HepG2 (cell line): ENCODE results near the gene GSK3B. TPM values are rescaled to one million over a fixed set of nuclear protein-coding genes. Genes with fewer than 3 reads are reported as not detected.

Experiments
- ARHGAP35 ChIP-seq: sonication (generic); formaldehyde crosslinking; IDR thresholded peaks from 2 replicates; pipeline ENCODE4 v1.9.0; 2022; ENCODE audit warnings: mild to moderate bottlenecking, inconsistent platforms, moderate library complexity, missing genetic modification reagents, borderline replicate concordance
- CBX5 ChIP-seq: sonication (generic); formaldehyde crosslinking; IDR thresholded peaks from 2 replicates; pipeline ENCODE4 v1.4.0; 2020; ENCODE audit warnings: missing genetic modification reagents, borderline replicate concordance
- CREB1 ChIP-seq, 2 experiments: fragments of 450-650 bp in 1 of 2; IDR thresholded peaks; 2 replicates each; pipeline ENCODE4 v1.6.1; 2016 to 2017; ENCODE audit warnings: control low read depth in 1 of 2, mild to moderate bottlenecking in 1 of 2, missing compliant biosample characterization in 1 of 2, missing genetic modification characterization in 1 of 2
- FOSL2 ChIP-seq: sonication (generic); formaldehyde crosslinking; IDR thresholded peaks from 2 replicates; pipeline ENCODE4 v1.4.0; 2020; ENCODE audit warnings: missing genetic modification reagents
- HMG20B ChIP-seq: conservative IDR thresholded peaks from 2 replicates; pipeline ENCODE4 v1.6.1; 2016; ENCODE audit warnings: missing genetic modification reagents, missing compliant biosample characterization
- HOXA7 ChIP-seq: sonication (generic); formaldehyde crosslinking; IDR thresholded peaks from 2 replicates; pipeline ENCODE4 v1.8.1; 2022; ENCODE audit warnings: mild to moderate bottlenecking, missing genetic modification reagents, moderate library complexity
- IRF2 ChIP-seq: IDR thresholded peaks from 2 replicates; pipeline ENCODE4 v1.6.1; 2018; ENCODE audit warnings: missing genetic modification reagents, missing compliant biosample characterization
- NFRKB ChIP-seq: fragments of 450-650 bp; IDR thresholded peaks from 2 replicates; pipeline ENCODE4 v1.6.1; 2017
- RBM22 ChIP-seq: fragments of 200-400 bp; formaldehyde crosslinking; optimal IDR thresholded peaks from 2 replicates; pipeline ENCODE3; 2017; ENCODE audit warnings: mild to moderate bottlenecking, low read length, moderate library complexity
- RFXAP ChIP-seq: sonication (generic); formaldehyde crosslinking; IDR thresholded peaks from 2 replicates; pipeline ENCODE4 v1.4.0; 2020; ENCODE audit warnings: missing genetic modification reagents, borderline replicate concordance
- SRF ChIP-seq: IDR thresholded peaks from 2 replicates; pipeline ENCODE4 v1.6.1; 2011; ENCODE audit warnings: mild to moderate bottlenecking, low read depth, low read length, moderate library complexity
- TRIM24 ChIP-seq: sonication (generic); formaldehyde crosslinking; IDR thresholded peaks from 2 replicates; pipeline ENCODE4 v1.8.0; 2022; ENCODE audit warnings: mild to moderate bottlenecking, missing genetic modification reagents
- ZFP36L1 ChIP-seq: sonication (generic); formaldehyde crosslinking; IDR thresholded peaks from 2 replicates; pipeline ENCODE4 v1.8.0; 2022; ENCODE audit warnings: mild to moderate bottlenecking, missing genetic modification reagents, moderate library complexity
- ZNF138 ChIP-seq: sonication (generic); formaldehyde crosslinking; IDR thresholded peaks from 2 replicates; pipeline ENCODE4 v1.5.0; 2020; ENCODE audit warnings: mild to moderate bottlenecking, low read depth, missing genetic modification reagents
- ZNF253 ChIP-seq: sonication (generic); formaldehyde crosslinking; IDR thresholded peaks from 2 replicates; pipeline ENCODE4 v1.8.0; 2022; ENCODE audit warnings: mild to moderate bottlenecking, missing genetic modification reagents, borderline replicate concordance
- ZNF670 ChIP-seq: sonication (generic); formaldehyde crosslinking; IDR thresholded peaks from 2 replicates; pipeline ENCODE4 v1.8.0; 2022; ENCODE audit warnings: mild to moderate bottlenecking, missing genetic modification reagents, borderline replicate concordance
- ZNF7 ChIP-seq: IDR thresholded peaks from 2 replicates; pipeline ENCODE4 v1.6.1; 2016; ENCODE audit warnings: missing biosample characterization, missing genetic modification reagents
- ZNF766 ChIP-seq: sonication (generic); formaldehyde crosslinking; IDR thresholded peaks from 2 replicates; pipeline ENCODE4 v1.5.0; 2020; ENCODE audit warnings: missing genetic modification reagents, borderline replicate concordance
- ZSCAN20 ChIP-seq: sonication (generic); formaldehyde crosslinking; IDR thresholded peaks from 2 replicates; pipeline ENCODE4 v1.4.0; 2020; ENCODE audit warnings: missing genetic modification reagents, mild to moderate bottlenecking, borderline replicate concordance
- polyA plus RNA-seq, 8 experiments: library from polyadenylated mRNA; depleted of rRNA in 3 of 8; stranded (reverse) in 7 of 8; unstranded in 1 of 8; fragments of >200 nt; fragmentation: Illumina TruSeq in 4 of 8; extraction: Trizol in 4 of 8; gene quantifications; 2 replicates each; pipeline versions ENCODE4 v1.2.1 to v1.2.3, GENCODE V29; 2011 to 2016; ENCODE audit warnings: low read depth in 4 of 8, missing spikeins in 1 of 8, mixed read lengths in 1 of 8; ENCODE audit not compliant: insufficient read depth in 1 of 8
- total RNA-seq, 5 experiments: library from RNA; depleted of rRNA; stranded (reverse); fragments of >200 nt; fragmentation: Illumina TruSeq; extraction: Trizol; gene quantifications; 2 replicates each; pipeline ENCODE4 v1.2.3, GENCODE V29; 2016; ENCODE audit warnings: low read depth in 1 of 5
- TF ChIP-seq, protein P1 (sequence below): fragments of 450-650 bp; IDR thresholded peaks from 2 replicates; pipeline ENCODE4 v1.6.1; 2016
- TF ChIP-seq, protein P2 (sequence below): sonication (generic); formaldehyde crosslinking; IDR thresholded peaks from 2 replicates; pipeline ENCODE4 v1.9.0; 2021; ENCODE audit warnings: missing genetic modification reagents, mild to moderate bottlenecking, borderline replicate concordance
- TF ChIP-seq, protein P3 (sequence below): fragments of 450-650 bp; IDR thresholded peaks from 2 replicates; pipeline ENCODE4 v1.6.1; 2017
- TF ChIP-seq, protein P4 (sequence below), 2 experiments: sonication (generic) in 1 of 2; formaldehyde crosslinking in 1 of 2; IDR thresholded peaks; 2 replicates each; pipeline versions ENCODE4 v1.4.0 to v1.6.1; 2018 to 2020; ENCODE audit warnings: missing genetic modification reagents in 2 of 2, borderline replicate concordance in 1 of 2, low read depth in 1 of 2, mild to moderate bottlenecking in 1 of 2, missing biosample characterization in 1 of 2
- TF ChIP-seq, protein P5 (sequence below): sonication (generic); formaldehyde crosslinking; IDR thresholded peaks from 2 replicates; pipeline ENCODE4 v1.4.0; 2020; ENCODE audit warnings: missing genetic modification reagents

Gene GSK3B
- total and polyA plus RNA-seq, 2 of the 13 experiments (the other 11 are each of a cell fraction or from before 2014, with no cell fraction given): 22.3 to 30.1 TPM

DNA sequence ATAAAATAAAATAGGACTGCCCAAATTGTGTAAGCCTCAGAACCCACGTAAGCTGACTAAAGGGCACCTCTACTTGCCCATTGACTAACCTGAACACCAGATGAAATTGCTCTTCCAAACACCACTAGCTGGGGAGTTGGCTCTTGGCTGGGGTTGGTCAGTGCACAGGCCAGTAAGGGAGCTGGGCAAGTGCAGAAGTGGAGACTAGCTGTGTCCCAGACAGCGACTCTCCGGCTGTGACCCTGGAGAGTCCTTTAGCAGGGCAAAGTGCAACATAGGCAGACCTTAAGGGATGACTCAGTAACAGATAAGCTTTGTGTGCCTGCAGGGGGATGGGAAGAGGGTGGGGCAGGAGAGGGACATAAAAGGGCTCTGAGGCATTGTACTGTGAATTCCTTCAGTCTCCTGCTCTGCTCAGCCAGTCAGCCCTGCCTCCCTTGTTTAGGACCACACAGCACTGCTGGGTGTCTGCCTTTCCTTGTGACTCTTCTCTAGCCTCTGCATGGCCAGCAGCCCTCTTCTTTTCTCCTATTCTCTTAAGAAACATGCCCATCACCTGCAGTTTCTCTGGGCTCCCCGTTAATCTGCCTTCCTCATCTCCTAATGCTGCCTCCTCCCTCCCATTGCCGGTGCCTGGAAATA lies 299.2 kb downstream of the GSK3B start (continued):
- peak; percentile 76; the same call in 1 of the 2 replicates for TF ChIP-seq ZNF766 (CRISPR knock-in tag)
- TF ChIP-seq CREB1 (IDR thresholded peaks at IDR 0.05): no peak
- 0 out of 2 replicates have a peak, but pooled peaks have one; percentile 24 for TF ChIP-seq CREB1 (CRISPR knock-in tag; IDR thresholded peaks at IDR 0.05)
- TF ChIP-seq CBX5 (CRISPR knock-in tag): peak; percentile 53; the same call in 1 of the 2 replicates
- peak; percentile 63; the same call in 1 of the 2 replicates for TF ChIP-seq SRF
- peak; percentile 99 for TF ChIP-seq FOSL2 (CRISPR knock-in tag)
- TF ChIP-seq, protein P1, sequence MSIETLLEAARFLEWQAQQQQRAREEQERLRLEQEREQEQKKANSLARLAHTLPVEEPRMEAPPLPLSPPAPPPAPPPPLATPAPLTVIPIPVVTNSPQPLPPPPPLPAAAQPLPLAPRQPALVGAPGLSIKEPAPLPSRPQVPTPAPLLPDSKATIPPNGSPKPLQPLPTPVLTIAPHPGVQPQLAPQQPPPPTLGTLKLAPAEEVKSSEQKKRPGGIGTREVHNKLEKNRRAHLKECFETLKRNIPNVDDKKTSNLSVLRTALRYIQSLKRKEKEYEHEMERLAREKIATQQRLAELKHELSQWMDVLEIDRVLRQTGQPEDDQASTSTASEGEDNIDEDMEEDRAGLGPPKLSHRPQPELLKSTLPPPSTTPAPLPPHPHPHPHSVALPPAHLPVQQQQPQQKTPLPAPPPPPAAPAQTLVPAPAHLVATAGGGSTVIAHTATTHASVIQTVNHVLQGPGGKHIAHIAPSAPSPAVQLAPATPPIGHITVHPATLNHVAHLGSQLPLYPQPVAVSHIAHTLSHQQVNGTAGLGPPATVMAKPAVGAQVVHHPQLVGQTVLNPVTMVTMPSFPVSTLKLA: no peak
- TF ChIP-seq ZNF7 (CRISPR knock-in tag): no peak
- TF ChIP-seq RBM22: no peak
- no peak for TF ChIP-seq ZNF253 (CRISPR knock-in tag)
- TF ChIP-seq ZFP36L1 (CRISPR knock-in tag): no peak
- TF ChIP-seq ARHGAP35 (CRISPR knock-in tag): no peak
- TF ChIP-seq ZNF138 (CRISPR knock-in tag): no peak
- TF ChIP-seq, protein P2, sequence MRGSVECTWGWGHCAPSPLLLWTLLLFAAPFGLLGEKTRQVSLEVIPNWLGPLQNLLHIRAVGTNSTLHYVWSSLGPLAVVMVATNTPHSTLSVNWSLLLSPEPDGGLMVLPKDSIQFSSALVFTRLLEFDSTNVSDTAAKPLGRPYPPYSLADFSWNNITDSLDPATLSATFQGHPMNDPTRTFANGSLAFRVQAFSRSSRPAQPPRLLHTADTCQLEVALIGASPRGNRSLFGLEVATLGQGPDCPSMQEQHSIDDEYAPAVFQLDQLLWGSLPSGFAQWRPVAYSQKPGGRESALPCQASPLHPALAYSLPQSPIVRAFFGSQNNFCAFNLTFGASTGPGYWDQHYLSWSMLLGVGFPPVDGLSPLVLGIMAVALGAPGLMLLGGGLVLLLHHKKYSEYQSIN (CRISPR knock-in tag): no peak
- TF ChIP-seq HOXA7 (CRISPR knock-in tag): no peak
- 0 out of 2 replicates have a peak, but pooled peaks have one; percentile 56 for TF ChIP-seq ZSCAN20
- no peak for TF ChIP-seq NFRKB
- 0 out of 2 replicates have a peak, but pooled peaks have one; percentile 56 for TF ChIP-seq HMG20B (CRISPR knock-in tag)
- TF ChIP-seq, protein P3, sequence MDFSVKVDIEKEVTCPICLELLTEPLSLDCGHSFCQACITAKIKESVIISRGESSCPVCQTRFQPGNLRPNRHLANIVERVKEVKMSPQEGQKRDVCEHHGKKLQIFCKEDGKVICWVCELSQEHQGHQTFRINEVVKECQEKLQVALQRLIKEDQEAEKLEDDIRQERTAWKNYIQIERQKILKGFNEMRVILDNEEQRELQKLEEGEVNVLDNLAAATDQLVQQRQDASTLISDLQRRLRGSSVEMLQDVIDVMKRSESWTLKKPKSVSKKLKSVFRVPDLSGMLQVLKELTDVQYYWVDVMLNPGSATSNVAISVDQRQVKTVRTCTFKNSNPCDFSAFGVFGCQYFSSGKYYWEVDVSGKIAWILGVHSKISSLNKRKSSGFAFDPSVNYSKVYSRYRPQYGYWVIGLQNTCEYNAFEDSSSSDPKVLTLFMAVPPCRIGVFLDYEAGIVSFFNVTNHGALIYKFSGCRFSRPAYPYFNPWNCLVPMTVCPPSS: no peak
- TF ChIP-seq RFXAP (CRISPR knock-in tag): peak; percentile 80; the same call in 1 of the 2 replicates
- TF ChIP-seq, protein P4, sequence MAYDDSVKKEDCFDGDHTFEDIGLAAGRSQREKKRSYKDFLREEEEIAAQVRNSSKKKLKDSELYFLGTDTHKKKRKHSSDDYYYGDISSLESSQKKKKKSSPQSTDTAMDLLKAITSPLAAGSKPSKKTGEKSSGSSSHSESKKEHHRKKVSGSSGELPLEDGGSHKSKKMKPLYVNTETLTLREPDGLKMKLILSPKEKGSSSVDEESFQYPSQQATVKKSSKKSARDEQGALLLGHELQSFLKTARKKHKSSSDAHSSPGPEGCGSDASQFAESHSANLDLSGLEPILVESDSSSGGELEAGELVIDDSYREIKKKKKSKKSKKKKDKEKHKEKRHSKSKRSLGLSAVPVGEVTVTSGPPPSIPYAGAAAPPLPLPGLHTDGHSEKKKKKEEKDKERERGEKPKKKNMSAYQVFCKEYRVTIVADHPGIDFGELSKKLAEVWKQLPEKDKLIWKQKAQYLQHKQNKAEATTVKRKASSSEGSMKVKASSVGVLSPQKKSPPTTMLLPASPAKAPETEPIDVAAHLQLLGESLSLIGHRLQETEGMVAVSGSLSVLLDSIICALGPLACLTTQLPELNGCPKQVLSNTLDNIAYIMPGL (CRISPR knock-in tag; IDR thresholded peaks at IDR 0.05; ENCODE audit: borderline replicate concordance in 1 of 2, low read depth in 1 of 2): 0 out of 4 replicates have a peak, but pooled peaks of 1 of the 2 experiments have one; percentile 13
- no peak for TF ChIP-seq TRIM24 (CRISPR knock-in tag)
- TF ChIP-seq, protein P5, sequence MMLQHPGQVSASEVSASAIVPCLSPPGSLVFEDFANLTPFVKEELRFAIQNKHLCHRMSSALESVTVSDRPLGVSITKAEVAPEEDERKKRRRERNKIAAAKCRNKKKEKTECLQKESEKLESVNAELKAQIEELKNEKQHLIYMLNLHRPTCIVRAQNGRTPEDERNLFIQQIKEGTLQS (CRISPR knock-in tag): peak; percentile 97
- TF ChIP-seq IRF2 (CRISPR knock-in tag): peak; percentile 73
- TF ChIP-seq ZNF670 (CRISPR knock-in tag): no peak
